Adrenal gland (tissue), 12 donors: Measurements from ENCODE around the gene MCRIP1. TPM values are rescaled to one million over a fixed set of nuclear protein-coding genes. Genes with fewer than 3 reads are reported as not detected.

Experiments
- DNase-seq, 7 donors: peaks; one replicate each; pipeline ENCODE4 v3.0.0-alpha.2; 2019 to 2020
- H3K27ac ChIP-seq, 5 donors: fragments of 200-600 bp; sonication (generic) in 4 of 5; 1 replicate in 3 of 5; 2 replicates in 2 of 5; pipeline versions ENCODE4 v1.5.1 to v1.8.0; 2016 to 2020; ENCODE audit warnings: mild to moderate bottlenecking in 1 of 5
- H3K27me3 ChIP-seq: fragments of 200-600 bp; 2 replicates; pipeline ENCODE4 v1.8.0; 2021
- H3K36me3 ChIP-seq, 2 donors: fragments of 200-600 bp; replicated peaks in 1 of 2; 1 replicate in 1 of 2; 2 replicates in 1 of 2; pipeline versions ENCODE4 v1.5.1 to v1.8.0; 2018 to 2022
- H3K4me1 ChIP-seq, 2 donors: fragments of 200-600 bp; replicated peaks in 1 of 2; 1 replicate in 1 of 2; 2 replicates in 1 of 2; pipeline versions ENCODE4 v1.5.1 to v1.8.0; 2018 to 2021
- H3K4me3 ChIP-seq, 4 donors: fragments of 200-600 bp; sonication (generic) in 3 of 4; one replicate each; pipeline ENCODE4 v1.5.1; 2016 to 2018
- H3K9me3 ChIP-seq, 3 donors: fragments of 200-600 bp; sonication (generic) in 1 of 3; replicated peaks in 1 of 3; 1 replicate in 2 of 3; 2 replicates in 1 of 3; pipeline versions ENCODE4 v1.5.1 to v1.8.0; 2016 to 2021
- CTCF ChIP-seq, 6 experiments: fragments of 450-650 bp in 4 of 6; fragments of 200-600 bp in 2 of 6; sonication (generic) in 1 of 6; IDR thresholded peaks; 1 replicate in 5 of 6; 2 replicates in 1 of 6; pipeline versions ENCODE4 v1.5.1 to v1.8.0; 2016 to 2021; ENCODE audit warnings: antibody characterized with exemption in 6 of 6, mild to moderate bottlenecking in 2 of 6, moderate library complexity in 1 of 6
- POLR2A ChIP-seq, 2 donors: fragments of 450-650 bp; IDR thresholded peaks; one replicate each; pipeline ENCODE4 v1.6.1; 2017; ENCODE audit warnings: antibody characterized with exemption in 2 of 2, mild to moderate bottlenecking in 2 of 2, moderate library complexity in 1 of 2
- WGBS, 4 donors: extraction: QIAGEN DNeasy Blood & Tissue Kit in 2 of 4; methylation state at CpG; one replicate each; pipeline versions ENCODE4 v1.1.5 to v1.1.7; 2013 to 2017; 5-methylcytosine and 5-hydroxymethylcytosine counted together
- intact Hi-C, 2 donors: fragments of 100-400 bp; cut with DNase I; formaldehyde crosslinking; loops; one replicate each; pipeline versions ENCODE4 v1.14.1 to v1.15.0; 2022 to 2023
- polyA plus RNA-seq, 3 donors: library from polyadenylated mRNA; stranded (reverse); fragments of 200-250 nt in 2 of 3; fragments of 350-450 nt in 1 of 3; fragmentation: Illumina TruSeq in 1 of 3; extraction: RNeasy Lipid Tissue Mini Kit (QIAGEN cat#74804) in 1 of 3; gene quantifications; one replicate each; pipeline ENCODE4 v1.2.3, GENCODE V29; 2013 to 2014
- total RNA-seq, 9 donors: library from RNA; depleted of rRNA in 4 of 9; stranded (reverse); fragments of >200 nt in 4 of 9; fragments of 120-200 nt in 1 of 9; fragmentation: NEBNext Ultra II Directional in 1 of 9; extraction: Animal tissue kit (Norgen Biotek cat#: 25700) in 1 of 9; gene quantifications; one replicate each; pipeline versions ENCODE4 v1.1.0 to v1.2.4, GENCODE V29; 2013 to 2023
- donor health status: healthy with polysubstance abuse.
- donor health status: Bipolar disorder and iron deficiency.
- donor health status: DM: yes; HTN: yes; CAD: no.
- donor health status: DM: no; HTN: no; CAD: no.
- donor health status: DM: no; HTN: no; CAD: no.
- donor health status: DM: yes; HTN: yes; CAD: no.

Gene MCRIP1
- total and polyA plus RNA-seq, 12 donors = 5.0 to 248 (median 82.6) TPM

- WGBS, 4 donors = 0 to 1% (median 0%) methylated on average over 7 to 74 of the region's 74 CpGs
- TF ChIP-seq POLR2A (IDR thresholded peaks at IDR 0.05) = peak; percentile 90 to 95
- TF ChIP-seq CTCF (IDR thresholded peaks at IDR 0.05) = peak in 2 of 6 experiments; percentile 20 to 45
- DNase-seq = peak; percentile 99 to 100 (median 99)
- Histone ChIP-seq H3K27me3 (no peaks in the 10 kb centered on the region), H3K27ac (peak overlapping the region; percentile 95 to 100 (median 98)), H3K36me3 (peaks cover 0 to 28% of the 10 kb centered on the region in 2 donors), H3K4me3 (peak overlapping the region in 3 of 4 donors; percentile 35 to 93 (median 91)), H3K9me3 (no peaks in the 10 kb centered on the region), H3K4me1 (peaks cover 24 to 49% of the 10 kb centered on the region in 2 donors)
- intact Hi-C loops = no loop called here
Measured at GRCh38 chr17:81860756-81861568, 27.9 kb upstream of the MCRIP1 start.

DNA sequence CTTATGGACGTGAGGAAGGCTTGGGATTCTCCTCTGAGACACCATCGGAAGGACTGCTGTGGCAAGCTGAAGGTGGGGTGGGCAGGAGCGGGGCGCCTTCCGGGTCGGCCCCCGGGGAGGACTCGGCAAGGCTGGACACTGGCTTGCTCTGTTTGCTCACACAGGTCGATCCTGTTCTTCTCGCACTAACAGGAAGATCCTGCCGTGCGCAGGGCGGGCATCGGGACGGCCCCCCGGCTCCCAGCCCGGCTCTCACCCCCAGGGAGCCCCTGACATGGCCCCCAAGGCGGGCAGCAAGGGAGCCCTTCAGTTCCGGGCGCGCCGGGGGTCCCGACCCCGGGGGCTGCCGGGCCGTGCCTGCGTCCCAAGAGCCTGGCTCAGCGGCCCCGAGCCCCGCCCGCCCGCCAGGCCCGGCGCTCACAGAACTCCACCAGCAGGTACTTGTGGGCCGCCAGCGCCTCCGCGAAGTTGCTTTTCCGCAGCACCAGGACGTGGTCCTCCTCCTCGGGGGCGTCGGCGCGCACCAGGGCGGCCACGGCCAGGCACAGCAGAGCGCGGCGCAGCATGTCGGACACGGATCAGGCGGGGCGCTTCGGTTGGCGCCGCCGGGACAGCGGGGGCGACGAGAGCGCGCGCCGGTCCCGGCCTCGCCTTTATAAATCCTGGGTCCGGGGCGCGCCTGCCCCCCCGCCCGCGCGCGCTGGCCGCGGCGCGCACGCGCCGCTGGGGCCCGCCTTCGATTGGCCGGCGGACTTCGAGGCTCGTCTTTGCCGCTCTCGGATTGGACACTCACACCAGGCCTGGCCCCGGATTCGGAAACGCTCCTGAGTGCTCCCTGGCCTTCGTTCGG lies 27.0 kb upstream of the MCRIP1 start, which contains the start of gene P4HB:
P4HB (minus strand) TSS at position 630 of the 850 bp plus-strand sequence; CDS start at position 566, 64 bp downstream.
- Histone ChIP-seq H3K4me1 (peaks cover 24 to 57% of the 10 kb centered on the region in 2 donors), H3K9me3 (no peaks in the 10 kb centered on the region), H3K4me3 (peak within 1 kb of the TSS; percentile 53 to 98 (median 82)), H3K27me3 (no peaks in the 10 kb centered on the region), H3K36me3 (peaks cover 0 to 37% of the 10 kb centered on the region in 2 donors), H3K27ac (peak within 1 kb of the TSS; percentile 95 to 100 (median 98))
- peak in 4 of 7 donors; percentile 45 to 56 (median 50) for DNase-seq
- TF ChIP-seq CTCF (IDR thresholded peaks at IDR 0.05) (no peak), POLR2A (IDR thresholded peaks at IDR 0.05) (peak; percentile 87 to 95)
- intact Hi-C loops = loop anchor here in 1 of 2 donors (5.0 kb wide), 1 partner anchor 38 kb away; no protein-coding TSS in a partner anchor
- 0 to 1% (median 0%) methylated on average over 8 to 95 of the region's 95 CpGs for WGBS, 4 donors

DNA sequence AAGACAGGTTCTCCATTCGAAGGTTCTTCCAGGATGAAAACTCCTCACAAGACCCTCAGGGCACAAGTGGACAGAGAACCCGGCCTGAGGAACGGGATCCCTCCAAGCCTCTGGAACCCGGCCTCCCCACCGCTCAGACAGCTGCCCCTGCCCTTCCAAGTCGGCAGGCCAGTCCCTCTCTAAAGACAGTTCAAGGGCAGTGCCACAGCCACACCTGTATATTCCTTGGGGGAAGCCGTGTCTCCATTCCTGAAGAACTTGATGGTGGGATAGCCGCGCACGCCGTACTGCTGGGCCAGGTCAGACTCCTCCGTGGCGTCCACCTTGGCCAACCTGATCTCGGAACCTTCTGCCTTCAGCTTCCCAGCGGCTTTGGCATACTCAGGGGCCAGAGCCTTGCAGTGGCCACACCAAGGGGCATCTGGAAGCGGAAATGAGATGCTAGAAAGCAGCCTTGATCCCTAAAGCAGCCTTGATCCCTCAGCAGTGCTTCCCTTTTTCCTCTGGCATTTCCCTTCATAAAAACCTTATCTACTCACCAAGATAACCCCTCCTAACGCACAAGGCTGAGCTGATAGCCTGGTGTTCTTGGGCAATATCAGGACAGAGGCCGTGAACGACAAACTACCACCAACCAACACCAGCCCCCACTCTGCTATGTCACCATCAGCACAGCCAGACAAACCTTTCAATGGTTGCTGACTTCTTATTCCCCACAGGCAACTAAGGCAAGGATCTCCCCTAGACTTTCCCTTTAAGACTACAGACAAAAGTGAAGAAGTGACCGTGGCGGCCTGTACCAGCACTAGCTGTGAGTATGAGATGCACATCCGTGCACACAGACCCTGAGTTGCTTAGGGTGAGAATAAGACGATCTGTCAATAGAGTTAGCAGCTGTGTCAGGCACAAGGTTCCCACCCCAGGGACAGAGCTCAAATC lies 26.1 kb upstream of the MCRIP1 start:
- Histone ChIP-seq H3K27me3 (no peaks in the 10 kb centered on the region), H3K36me3 (peaks cover 0 to 46% of the 10 kb centered on the region in 2 donors), H3K9me3 (no peaks in the 10 kb centered on the region), H3K27ac (peak overlapping the region; percentile 75 to 98 (median 93)), H3K4me1 (peaks cover 24 to 62% of the 10 kb centered on the region in 2 donors), H3K4me3 (peak overlapping the region; percentile 53 to 98 (median 78))
- intact Hi-C loops = loop anchor here in 1 of 2 donors (5.0 kb wide), 1 partner anchor 37 kb away; no protein-coding TSS in a partner anchor
- TF ChIP-seq CTCF (IDR thresholded peaks at IDR 0.05) (no peak), POLR2A (IDR thresholded peaks at IDR 0.05) (peak in 1 of 2 donors; percentile 63)
- WGBS, 4 donors = 27 to 43% (median 40%) methylated on average over 13 to 23 of the region's 23 CpGs
- DNase-seq = peak in 5 of 7 donors; percentile 42 to 82 (median 65)
